HG02973 (cell line): Measurements from ENCODE around the gene TDRD9.
"Not testable (repeated sequence)": the region's sequence is repeated elsewhere in the genome, so short reads cannot be mapped to it uniquely, and the experiment has no call there.

Source experiments
- ATAC-seq: cut with Tn5 transposase; IDR thresholded peaks from one replicate; pipeline ENCODE4 v1.9.1; 2021; ENCODE audit warnings: moderate library complexity; ENCODE audit not compliant: unreplicated experiment

The TDRD9 gene

GRCh38 chr14:103974575-103974974, 46.3 kb downstream of the TDRD9 start:
- no peak for ATAC-seq

- not testable (repeated sequence) for ATAC-seq
These were observed 52.5 kb downstream of the TDRD9 start for GRCh38 chr14:103980623-103981238.

GRCh38 chr14:103984196-103984595, 55.9 kb downstream of the TDRD9 start:
- no peak for ATAC-seq

GRCh38 chr14:103989034-103989433, 60.8 kb downstream of the TDRD9 start:
- no peak for ATAC-seq

GRCh38 chr14:103989964-103990363, 61.7 kb downstream of the TDRD9 start:
- no peak for ATAC-seq

GRCh38 chr14:103994535-103995184, 66.4 kb downstream of the TDRD9 start:
- no peak for ATAC-seq

GRCh38 chr14:103995876-103996275, 67.6 kb downstream of the TDRD9 start:
- ATAC-seq, result no peak

GRCh38 chr14:103997391-103997790, 69.1 kb downstream of the TDRD9 start:
- no peak for ATAC-seq

- ATAC-seq, result no peak
These were observed 69.8 kb downstream of the TDRD9 start for GRCh38 chr14:103998027-103998426.

- ATAC-seq, result no peak
These were observed 71.7 kb downstream of the TDRD9 start for GRCh38 chr14:103999795-104000440.

- no peak for ATAC-seq
These were observed 72.7 kb downstream of the TDRD9 start for GRCh38 chr14:104001003-104001402.

GRCh38 chr14:104003616-104004015, 75.4 kb downstream of the TDRD9 start:
- no peak for ATAC-seq

GRCh38 chr14:104004849-104005248, 76.6 kb downstream of the TDRD9 start:
- no peak for ATAC-seq

- no peak for ATAC-seq
These were observed 77.2 kb downstream of the TDRD9 start for GRCh38 chr14:104005489-104005888.

GRCh38 chr14:104007121-104007520, 78.9 kb downstream of the TDRD9 start:
- no peak for ATAC-seq

- ATAC-seq, result no peak
These were observed 81.0 kb downstream of the TDRD9 start for GRCh38 chr14:104009297-104009696.

- no peak for ATAC-seq
These were observed 83.7 kb downstream of the TDRD9 start for GRCh38 chr14:104011824-104012517.

- no peak for ATAC-seq
These were observed 86.5 kb downstream of the TDRD9 start for GRCh38 chr14:104014764-104015163.

GRCh38 chr14:104016873-104017650, 88.8 kb downstream of the TDRD9 start:
- no peak for ATAC-seq

GRCh38 chr14:104019029-104019428, 90.8 kb downstream of the TDRD9 start:
- no peak for ATAC-seq

GRCh38 chr14:104019806-104020205, 91.5 kb downstream of the TDRD9 start:
- ATAC-seq, result no peak
